ENCODE data around the gene ABTB1.
"Not testable (repeated sequence)": the region's sequence is repeated elsewhere in the genome, so short reads cannot be mapped to it uniquely, and the experiment has no call there.

Gene ABTB1

DNA sequence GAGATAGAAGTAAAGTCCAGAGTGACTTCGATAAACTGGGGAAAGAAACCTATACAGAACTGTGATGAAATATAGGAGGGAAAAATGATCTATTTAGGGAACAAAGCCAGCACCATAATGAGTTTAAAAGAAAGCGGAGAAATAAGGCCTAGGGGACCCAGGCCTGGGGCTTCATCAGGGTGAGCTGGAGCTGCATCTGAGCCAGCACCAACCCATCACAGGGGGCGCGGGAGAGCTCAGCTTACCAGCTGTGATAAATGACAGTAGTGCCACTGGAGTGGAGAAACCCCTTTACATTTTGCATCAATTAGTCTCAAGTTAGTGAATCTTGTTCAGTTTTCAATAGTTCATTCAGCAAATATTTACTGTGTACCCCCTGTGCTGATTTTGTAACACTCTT lies 22.5 kb upstream of the ABTB1 start:
- no peak for DNase-seq (ENCODE audit: low read depth)

GRCh38 chr3:127651516-127652172 lies 21.1 kb upstream of the ABTB1 start:
- DNase-seq (ENCODE audit: low read depth), result no peak

DNA sequence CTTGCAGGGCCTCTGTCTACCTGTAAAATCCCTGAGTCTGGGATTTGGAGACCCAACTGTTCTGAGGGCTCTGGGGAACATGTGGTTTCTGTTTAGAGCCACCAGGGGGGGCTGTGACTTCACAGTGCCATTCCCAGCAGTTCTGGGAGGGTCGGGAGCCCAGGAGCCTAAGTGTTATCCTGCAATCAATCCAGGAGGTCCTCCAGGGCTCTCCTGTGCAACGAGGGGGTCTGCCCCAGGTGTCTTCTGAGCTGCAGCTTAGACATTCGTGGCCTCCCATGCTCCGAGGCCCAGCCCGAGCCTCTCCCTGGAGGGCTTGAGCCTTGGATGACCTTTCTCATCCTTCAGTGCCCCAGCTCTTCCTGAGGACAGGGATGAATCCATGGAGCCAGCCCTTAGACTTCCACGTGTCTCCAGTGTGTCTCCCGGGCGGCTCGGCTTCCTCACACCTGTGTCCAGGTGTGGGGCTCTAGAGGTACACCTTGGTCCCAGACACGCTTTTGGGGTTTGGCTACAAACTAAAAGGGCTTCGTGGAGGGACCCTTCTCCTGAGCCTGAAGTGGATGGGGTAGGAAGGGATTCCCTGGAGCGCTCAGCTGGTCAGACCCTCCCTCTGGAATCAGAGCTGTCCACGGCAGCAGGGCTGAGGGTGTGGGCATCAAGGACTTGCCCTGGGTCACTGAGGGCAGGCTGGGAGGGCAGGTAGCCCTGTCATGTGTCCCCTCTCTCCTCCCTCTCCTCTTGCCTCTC lies 20.3 kb upstream of the ABTB1 start:
- DNase-seq (ENCODE audit: low read depth), result no peak

DNA sequence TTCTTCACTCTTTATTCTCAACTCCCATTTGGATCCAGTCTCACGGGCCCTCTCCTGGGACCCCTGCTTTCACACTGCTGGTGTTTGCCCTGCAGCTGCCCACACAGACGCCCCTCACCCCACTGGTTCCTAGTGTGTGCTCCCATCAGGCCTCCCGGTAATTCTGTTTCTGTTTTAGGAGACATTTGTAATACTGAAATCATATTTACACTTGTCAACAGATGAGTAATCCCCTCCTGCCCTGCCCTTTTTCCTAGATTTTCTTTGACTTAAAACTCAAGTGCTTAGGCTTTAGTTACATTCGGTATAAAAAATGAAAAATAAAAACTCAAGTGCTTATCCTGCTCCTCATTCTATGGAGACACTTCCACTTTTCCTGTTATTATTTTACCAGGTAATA lies 18.4 kb upstream of the ABTB1 start:
- DNase-seq (ENCODE audit: low read depth), result no peak

GRCh38 chr3:127654993-127655392 lies 17.8 kb upstream of the ABTB1 start:
- not testable (repeated sequence) for DNase-seq (ENCODE audit: low read depth)

- DNase-seq (ENCODE audit: low read depth), result no peak
Observed at GRCh38 chr3:127655641-127656040, 17.1 kb upstream of the ABTB1 start.

GRCh38 chr3:127656906-127657305 lies 15.8 kb upstream of the ABTB1 start:
- DNase-seq (ENCODE audit: low read depth), result no peak

GRCh38 chr3:127658234-127658633 lies 14.5 kb upstream of the ABTB1 start:
- DNase-seq (ENCODE audit: low read depth), result no peak

GRCh38 chr3:127660621-127661251 lies 12.0 kb upstream of the ABTB1 start:
- no peak for DNase-seq (ENCODE audit: low read depth)

DNA sequence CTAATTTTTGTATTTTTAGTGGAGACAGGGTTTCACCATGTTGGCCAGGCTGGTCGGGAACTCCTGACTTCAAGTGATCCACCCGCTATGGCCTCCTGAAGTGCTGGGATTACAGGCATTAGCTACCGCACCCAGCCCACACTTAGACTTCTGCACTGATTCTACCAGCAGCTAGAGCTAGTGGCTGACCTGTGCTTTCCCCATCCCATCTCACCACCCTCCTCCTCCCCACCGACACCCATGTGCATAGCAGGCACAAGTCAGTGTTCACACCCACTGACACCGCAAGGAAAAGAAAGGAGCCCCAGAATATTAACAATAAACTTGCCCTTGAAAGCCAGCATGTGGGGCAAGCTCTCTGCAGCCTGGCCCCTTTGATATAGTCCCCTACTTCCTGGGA lies 11.2 kb upstream of the ABTB1 start:
- no peak for DNase-seq (ENCODE audit: low read depth)

DNA sequence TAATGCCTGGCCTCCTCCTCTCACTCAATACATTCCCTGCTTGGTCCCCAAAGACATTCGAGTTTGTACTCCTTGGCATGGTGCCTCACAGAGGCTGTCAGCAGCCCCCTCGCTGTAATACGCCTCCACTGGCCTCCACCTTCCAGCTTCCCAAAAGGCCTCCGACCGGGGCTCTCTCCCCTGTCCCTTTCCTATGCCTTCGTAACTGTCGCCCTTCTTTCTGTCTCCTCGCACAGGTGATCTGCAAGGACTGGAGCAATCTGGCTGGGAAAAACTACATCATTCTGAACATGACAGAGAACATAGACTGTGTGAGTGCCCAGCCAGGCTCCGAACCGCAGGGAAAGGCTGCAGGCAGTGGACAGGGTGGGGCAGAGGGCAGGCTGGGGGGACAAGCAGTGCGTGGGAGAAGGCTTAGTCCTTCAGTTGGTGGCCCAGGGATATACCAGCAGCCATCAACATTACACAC lies 10.7 kb upstream of the ABTB1 start:
- no peak for DNase-seq (ENCODE audit: low read depth)

DNA sequence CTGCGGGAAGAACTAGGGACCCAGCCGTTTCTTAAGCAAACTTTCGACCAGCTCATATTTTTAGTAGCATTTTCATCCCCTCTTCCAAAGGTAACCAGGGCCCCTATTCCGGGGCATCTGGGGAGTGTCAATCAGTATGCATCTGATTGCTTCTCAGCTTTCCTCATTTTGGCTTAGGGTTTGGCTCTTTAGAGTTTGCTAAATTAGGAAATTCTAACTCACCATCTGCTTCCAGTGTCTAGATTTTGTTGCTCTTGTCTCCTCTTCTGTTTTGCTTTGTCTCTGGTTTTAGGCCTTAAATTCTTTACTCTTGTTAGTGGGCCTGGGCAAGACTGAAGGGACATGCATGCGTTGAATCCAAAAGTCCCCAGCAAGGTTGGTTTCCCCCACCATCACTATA lies 9.6 kb upstream of the ABTB1 start:
- no peak for DNase-seq (ENCODE audit: low read depth)

GRCh38 chr3:127665165-127665564 lies 7.6 kb upstream of the ABTB1 start:
- no peak for DNase-seq (ENCODE audit: low read depth)

- no peak for DNase-seq (ENCODE audit: low read depth)
Observed at GRCh38 chr3:127665586-127665985, 7.2 kb upstream of the ABTB1 start.

DNA sequence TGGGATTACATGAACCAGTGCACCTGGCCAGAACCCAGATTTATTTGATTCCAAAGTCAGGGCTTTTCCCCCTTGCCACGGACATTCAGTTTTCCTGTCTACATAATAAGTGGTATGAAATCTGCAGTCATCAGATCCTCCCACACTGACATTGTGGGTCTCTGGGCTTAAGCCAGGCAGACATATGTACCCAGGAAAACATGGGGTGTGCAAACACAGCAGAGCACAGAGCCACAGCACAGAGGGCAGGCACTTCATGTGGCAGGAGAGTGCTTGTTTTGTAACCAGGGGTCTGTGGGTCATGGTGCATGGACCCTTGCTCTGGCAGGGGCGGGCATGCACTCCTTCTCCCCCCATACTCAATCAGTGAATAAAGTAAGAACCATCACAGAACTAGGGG lies 6.1 kb upstream of the ABTB1 start:
- no peak for DNase-seq (ENCODE audit: low read depth)

DNA sequence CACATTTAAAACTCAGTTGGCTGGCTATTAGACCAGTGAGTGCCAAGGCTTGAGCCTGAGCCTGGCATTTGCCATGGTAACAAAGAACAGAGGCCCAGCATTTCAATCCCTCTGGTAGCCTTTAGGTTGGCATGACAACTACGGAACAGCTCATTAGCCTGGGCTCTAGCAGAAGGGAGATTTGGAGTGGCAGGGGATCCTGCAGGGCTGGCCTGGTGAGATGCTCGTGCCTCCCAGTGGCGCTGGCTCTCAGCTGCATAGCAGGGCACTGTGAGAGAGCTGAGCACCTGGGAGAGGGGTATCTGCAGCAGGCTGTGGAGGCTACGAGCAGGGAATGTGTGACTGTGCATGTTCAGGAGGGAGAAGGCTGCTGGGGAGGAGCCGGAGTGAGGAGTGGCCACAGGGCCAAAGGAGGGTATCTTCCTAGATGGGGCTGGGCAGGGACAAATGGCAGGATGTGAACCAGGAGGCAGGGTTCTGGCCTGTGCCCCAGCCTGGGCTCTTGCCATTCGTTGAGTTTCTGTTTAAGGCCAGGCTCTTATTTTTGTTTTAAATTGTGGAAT lies 5.6 kb upstream of the ABTB1 start:
- no peak for DNase-seq (ENCODE audit: low read depth)

- DNase-seq (ENCODE audit: low read depth), result no peak
Observed at GRCh38 chr3:127668906-127669305, 3.8 kb upstream of the ABTB1 start.

DNA sequence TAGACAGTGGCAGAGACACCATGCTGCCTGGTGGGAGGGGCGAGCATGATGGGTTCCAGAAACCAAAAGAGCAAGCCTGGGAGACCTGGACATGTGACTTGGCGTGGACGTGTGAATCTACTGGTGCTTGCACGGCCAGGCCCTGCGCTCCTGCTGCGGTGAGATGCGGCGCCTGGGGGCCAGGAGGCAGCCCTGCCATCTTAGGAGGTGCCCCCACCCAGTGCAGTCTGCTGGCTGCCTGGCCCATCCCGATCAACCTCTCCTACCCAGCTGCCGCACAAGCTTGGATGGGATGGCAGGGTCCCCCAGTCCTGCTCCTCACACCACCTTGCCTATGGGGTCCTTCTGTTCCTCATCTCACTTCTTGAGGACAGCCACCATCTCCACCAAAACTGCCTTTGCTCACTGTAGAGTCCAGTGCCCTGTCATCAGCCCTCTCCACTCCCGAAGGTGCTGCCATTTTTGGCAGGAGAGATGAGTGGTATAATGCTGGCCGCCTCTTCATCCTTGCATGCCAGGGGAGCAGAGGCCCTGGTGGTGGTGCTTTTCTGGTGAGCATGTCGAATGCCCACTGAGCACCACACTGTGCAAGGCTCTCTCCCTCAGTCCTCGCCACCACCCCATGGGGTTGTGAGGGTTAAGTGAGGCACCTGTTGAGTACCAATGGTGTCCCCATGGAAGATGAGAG lies 3.1 kb upstream of the ABTB1 start:
- no peak for DNase-seq (ENCODE audit: low read depth)

- no peak for DNase-seq (ENCODE audit: low read depth)
Observed at GRCh38 chr3:127670229-127670559, 2.6 kb upstream of the ABTB1 start.

- no peak for DNase-seq (ENCODE audit: low read depth)
Observed at GRCh38 chr3:127670761-127671522, 1.8 kb upstream of the ABTB1 start.

- DNase-seq (ENCODE audit: low read depth), result no peak
Observed at GRCh38 chr3:127671523-127672428, 976 bp upstream of the ABTB1 start.

Measured in T-helper 22 cell (primary cell).